ENCODE data around the gene CELF5. TPM values are rescaled to one million over a fixed set of nuclear protein-coding genes. Genes with fewer than 3 reads are reported as not detected.
A peak's percentile ranks its signal among the peaks of the same experiment; 100 is the strongest.

CELF5 gene
- total RNA-seq, 1 donor from 2014 or later: not detected

DNA sequence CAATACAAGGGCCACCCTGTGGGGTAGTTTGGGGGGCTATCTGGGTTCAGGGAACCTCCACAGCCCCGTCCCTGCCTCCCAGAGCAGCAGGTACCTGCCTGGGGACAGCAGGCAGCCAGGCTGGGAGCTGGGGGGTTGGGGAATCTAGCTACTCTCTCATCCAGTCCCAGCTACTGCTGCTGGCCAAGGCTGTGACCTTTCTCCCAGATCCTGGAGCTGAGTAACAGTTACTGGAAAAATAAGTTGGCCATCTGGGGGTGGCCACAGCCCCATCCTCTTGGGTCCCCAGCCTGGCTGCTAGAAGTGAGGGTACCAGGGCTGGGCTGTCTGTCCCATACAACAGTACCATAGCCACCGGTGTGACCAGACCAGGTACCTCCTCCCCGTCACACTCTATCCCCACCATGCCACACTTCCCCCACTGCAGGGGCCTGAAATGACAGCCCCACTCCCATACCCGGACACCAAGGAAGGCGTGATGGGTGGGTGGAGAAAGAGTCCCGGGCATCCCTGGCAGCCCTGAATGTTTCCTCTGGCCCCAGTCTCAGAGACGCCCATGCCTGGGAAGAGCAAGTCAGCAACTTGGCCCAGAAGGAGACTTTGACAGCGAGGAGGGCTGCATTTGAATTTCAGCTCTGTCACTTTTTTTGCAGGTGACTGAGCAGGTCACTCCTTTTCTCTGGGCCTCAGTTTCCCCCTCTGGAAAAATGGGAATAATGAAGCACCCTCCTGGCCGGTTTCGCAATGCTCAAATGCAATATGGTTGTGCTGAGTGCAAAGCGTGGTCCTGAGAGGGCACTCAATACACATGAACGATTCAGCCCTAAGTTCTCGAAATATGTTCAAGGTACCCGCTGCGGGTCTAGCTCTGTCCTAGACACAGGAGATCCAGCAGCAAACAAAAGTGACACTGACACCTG lies 111.2 kb downstream of the CELF5 start:
- TF ChIP-seq, protein P1, sequence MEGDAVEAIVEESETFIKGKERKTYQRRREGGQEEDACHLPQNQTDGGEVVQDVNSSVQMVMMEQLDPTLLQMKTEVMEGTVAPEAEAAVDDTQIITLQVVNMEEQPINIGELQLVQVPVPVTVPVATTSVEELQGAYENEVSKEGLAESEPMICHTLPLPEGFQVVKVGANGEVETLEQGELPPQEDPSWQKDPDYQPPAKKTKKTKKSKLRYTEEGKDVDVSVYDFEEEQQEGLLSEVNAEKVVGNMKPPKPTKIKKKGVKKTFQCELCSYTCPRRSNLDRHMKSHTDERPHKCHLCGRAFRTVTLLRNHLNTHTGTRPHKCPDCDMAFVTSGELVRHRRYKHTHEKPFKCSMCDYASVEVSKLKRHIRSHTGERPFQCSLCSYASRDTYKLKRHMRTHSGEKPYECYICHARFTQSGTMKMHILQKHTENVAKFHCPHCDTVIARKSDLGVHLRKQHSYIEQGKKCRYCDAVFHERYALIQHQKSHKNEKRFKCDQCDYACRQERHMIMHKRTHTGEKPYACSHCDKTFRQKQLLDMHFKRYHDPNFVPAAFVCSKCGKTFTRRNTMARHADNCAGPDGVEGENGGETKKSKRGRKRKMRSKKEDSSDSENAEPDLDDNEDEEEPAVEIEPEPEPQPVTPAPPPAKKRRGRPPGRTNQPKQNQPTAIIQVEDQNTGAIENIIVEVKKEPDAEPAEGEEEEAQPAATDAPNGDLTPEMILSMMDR (IDR thresholded peaks at IDR 0.05; ENCODE audit: borderline replicate concordance): no peak
- no peaks in the 10 kb centered on the region for H3K27me3 ChIP-seq (ENCODE audit: low read depth)
- DNase-seq: peak; percentile 66
- intact Hi-C loops (cut with micrococcal nuclease): loop anchor here (10.0 kb wide), 1 partner anchor 89 kb away; no protein-coding TSS in a partner anchor
- peaks cover 45% of the 10 kb centered on the region for H3K4me1 ChIP-seq
- no peaks in the 10 kb centered on the region for H3K36me3 ChIP-seq
- H3K27ac ChIP-seq (replicated peaks): peak overlapping the region; percentile 98
- no peak overlapping the region for H3K4me3 ChIP-seq
- H3K9me3 ChIP-seq (replicated peaks): no peaks in the 10 kb centered on the region

DNA sequence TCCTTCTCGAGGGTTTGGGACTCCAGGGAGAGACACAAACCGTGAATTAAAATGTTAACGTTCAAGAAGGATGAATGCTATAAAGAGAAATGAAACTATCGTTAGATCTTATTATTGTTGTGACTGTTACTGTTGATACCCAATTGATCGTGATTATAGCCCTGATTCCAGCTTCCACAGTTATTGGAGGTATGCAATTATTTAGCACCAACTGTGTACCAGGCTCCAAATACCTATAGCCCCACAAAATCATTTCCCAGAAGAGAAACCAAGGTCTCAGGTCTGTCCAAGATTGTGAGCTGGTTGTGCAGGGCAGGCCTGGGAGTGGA lies 111.9 kb downstream of the CELF5 start:
- intact Hi-C loops (cut with micrococcal nuclease): loop anchor here (10.0 kb wide), 1 partner anchor 88 kb away; no protein-coding TSS in a partner anchor

DNA sequence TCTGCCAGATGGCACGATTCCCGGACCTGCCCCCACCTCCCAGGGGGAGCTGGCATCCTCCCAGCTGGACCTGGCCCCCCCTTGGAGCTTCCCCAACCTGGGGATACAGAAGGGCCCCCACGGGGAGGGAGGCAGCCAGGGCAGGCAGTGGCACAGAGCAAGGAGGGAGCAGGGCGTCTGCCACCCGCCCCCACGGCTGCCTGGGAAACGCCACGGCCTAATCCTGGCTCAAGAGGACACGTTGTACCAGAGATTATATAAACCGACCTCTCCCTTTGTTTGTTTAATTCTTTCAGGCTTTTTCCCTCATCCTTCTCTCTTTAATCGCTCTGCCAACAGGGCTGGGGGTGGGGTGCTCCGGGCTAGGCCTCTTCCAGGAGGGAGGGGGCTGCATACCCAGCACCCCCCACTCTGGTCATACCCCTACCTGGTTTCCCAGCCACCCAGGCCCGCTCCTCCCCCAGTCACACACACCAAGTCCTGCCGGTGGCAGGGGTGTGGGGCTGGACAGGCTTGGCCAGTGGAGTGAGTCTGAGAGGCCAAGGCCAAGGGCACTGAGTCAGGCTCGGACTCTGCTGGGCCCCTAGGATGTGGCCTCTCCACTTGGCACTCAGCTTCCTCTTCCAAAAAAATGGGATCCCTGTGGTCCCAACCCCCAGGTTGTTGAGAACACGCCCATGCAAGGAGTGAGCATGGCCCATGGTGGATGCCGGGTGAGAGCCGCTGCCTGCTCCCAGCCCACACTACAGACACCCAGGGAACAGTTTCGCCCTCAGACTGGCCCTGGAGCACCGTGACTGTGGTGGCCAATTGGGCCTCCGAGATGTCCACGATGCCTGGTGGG lies 112.4 kb downstream of the CELF5 start:
- H3K27ac ChIP-seq (replicated peaks): peak overlapping the region; percentile 98
- intact Hi-C loops (cut with micrococcal nuclease): loop anchor here (10.0 kb wide), 1 partner anchor 88 kb away; no protein-coding TSS in a partner anchor
- no peaks in the 10 kb centered on the region for H3K27me3 ChIP-seq (ENCODE audit: low read depth)
- H3K4me1 ChIP-seq: peaks cover 45% of the 10 kb centered on the region
- DNase-seq: peak; percentile 90
- H3K9me3 ChIP-seq (replicated peaks): no peaks in the 10 kb centered on the region
- H3K36me3 ChIP-seq: no peaks in the 10 kb centered on the region
- TF ChIP-seq, protein P1 (IDR thresholded peaks at IDR 0.05; ENCODE audit: borderline replicate concordance): no peak
- H3K4me3 ChIP-seq: no peak overlapping the region

More for the DNA sequence above, 111.9 kb downstream of the CELF5 start:
- TF ChIP-seq, protein P1 (IDR thresholded peaks at IDR 0.05; ENCODE audit: borderline replicate concordance): no peak
- Histone ChIP-seq H3K4me1 (peaks cover 45% of the 10 kb centered on the region), H3K4me3 (no peak overlapping the region), H3K36me3 (no peaks in the 10 kb centered on the region), H3K27ac (replicated peaks) (peak overlapping the region; percentile 98), H3K27me3 (ENCODE audit: low read depth) (no peaks in the 10 kb centered on the region), H3K9me3 (replicated peaks) (no peaks in the 10 kb centered on the region)
- no peak for DNase-seq

DNA sequence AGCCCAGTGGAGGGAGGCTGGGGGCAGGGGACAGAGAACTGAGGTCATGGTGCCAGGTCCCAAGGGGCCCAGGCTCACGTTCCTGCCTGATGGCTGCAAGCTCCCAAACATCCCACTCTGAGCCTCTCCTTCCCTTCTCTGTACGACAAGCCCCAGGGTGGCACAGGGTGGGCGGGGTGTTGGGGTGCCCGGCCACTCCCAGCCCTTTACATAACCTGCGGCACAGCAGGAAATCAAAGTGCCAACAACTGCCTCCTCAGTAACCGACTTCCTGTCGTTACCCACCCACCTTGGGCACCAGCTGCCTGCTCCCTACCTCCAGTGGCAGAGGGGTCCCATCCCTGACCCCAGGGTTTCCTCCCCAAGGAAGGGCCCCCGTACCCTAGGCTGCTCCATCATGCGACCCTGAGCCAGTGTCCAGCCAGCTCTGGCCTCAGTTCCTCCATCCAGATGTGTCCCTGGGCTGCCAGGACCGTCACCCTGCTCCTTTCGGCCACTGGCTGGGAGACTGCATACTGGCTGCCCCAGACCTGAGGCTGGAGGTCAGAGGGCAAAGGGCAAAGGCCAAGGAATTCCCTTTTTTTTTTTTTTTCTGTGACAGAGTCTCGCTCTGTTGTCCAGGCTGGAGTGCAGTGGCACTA lies 114.2 kb downstream of the CELF5 start:
- TF ChIP-seq, protein P1 (IDR thresholded peaks at IDR 0.05; ENCODE audit: borderline replicate concordance): no peak
- intact Hi-C loops (cut with micrococcal nuclease): loop anchor here (10.0 kb wide), 1 partner anchor 86 kb away; no protein-coding TSS in a partner anchor
- Histone ChIP-seq H3K4me1 (peaks cover 55% of the 10 kb centered on the region), H3K27me3 (ENCODE audit: low read depth) (no peaks in the 10 kb centered on the region), H3K27ac (replicated peaks) (peak overlapping the region; percentile 98), H3K4me3 (no peak overlapping the region), H3K36me3 (no peaks in the 10 kb centered on the region), H3K9me3 (replicated peaks) (no peaks in the 10 kb centered on the region)
- peak; percentile 32 for DNase-seq

DNA sequence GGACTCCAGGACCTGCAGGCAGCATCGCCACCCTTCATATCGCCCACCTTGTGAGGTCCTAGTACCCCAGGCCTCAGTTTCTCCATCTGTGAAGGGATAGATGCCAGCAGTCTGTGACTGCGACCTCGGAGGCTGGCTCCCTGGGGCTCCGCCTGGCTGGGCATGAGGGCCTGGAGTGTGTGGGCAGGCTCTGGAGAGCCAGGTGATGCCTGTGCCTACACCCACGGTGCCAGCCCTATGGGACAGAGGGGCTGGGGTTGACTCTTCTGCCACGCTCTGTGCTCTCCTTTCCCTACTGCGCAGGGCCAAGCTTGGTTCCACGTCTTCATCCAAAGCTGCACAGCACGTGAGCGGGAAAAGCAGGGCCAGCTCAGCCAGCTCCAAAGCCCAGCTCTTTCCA lies 115.9 kb downstream of the CELF5 start:
- peaks cover 48% of the 10 kb centered on the region for H3K4me1 ChIP-seq
- TF ChIP-seq, protein P1 (IDR thresholded peaks at IDR 0.05; ENCODE audit: borderline replicate concordance): no peak
- intact Hi-C loops (cut with micrococcal nuclease): no loop called here

More for the DNA sequence above, 115.9 kb downstream of the CELF5 start:
- H3K36me3 ChIP-seq: no peaks in the 10 kb centered on the region
- DNase-seq: no peak
- H3K27ac ChIP-seq (replicated peaks): no peak overlapping the region
- no peaks in the 10 kb centered on the region for H3K9me3 ChIP-seq (replicated peaks)
- H3K4me3 ChIP-seq: no peak overlapping the region
- no peaks in the 10 kb centered on the region for H3K27me3 ChIP-seq (ENCODE audit: low read depth)

All from left ventricle myocardium inferior (tissue), 1 donor.